Middle frontal gyrus (tissue), 1 donor: ENCODE data around the gene CD160.
"Not testable (repeated sequence)": the region's sequence is repeated elsewhere in the genome, so short reads cannot be mapped to it uniquely, and the experiment has no call there.

Experiments
- DNase-seq: peaks from one replicate; pipeline ENCODE4 v3.0.0-alpha.2; 2015; ENCODE audit warnings: low spot score; ENCODE audit errors: extremely low spot score

The CD160 gene

DNA sequence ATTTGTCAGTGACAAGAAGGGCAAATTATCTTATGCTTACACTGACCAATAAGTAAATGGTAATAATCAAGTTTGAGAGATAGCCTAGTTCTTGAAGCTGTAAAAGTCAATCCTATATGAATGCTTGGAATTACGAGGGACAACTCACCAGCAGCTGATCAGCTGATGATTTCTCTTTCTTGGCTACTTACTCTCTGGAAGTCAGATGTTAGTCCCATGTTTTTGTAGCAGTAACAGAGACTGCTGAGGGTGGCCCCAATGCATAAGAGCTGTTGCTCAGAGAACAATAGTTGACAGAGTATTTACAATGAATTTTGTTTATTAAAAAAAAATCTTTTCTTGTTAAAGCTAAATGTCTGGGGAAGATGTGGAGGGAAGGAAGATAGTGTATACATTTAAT is 39.3 kb downstream of the CD160 start:
- no peak for DNase-seq

DNA sequence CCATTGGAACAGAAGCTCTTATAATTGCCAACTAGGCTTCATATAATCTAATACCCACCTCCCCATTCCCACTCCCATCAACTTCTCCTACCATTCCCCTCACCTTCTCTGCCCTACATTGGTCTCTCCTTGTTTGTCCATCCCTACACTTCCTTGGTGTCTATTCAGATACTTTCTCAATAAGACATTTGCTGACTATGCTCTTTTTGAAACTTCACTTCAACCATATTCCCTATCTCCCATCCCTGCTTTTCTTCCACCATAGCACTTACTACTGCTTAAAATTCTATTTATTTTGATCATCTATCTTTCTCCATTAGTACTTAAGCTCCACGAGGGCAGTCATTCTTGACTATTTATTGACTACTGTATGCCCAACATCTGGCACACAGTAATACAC is 40.4 kb downstream of the CD160 start:
- DNase-seq = no peak

- DNase-seq = not testable (repeated sequence)
Measured at GRCh38 chr1:145760395-145760949, 41.2 kb downstream of the CD160 start.

- not testable (repeated sequence) for DNase-seq
Measured at GRCh38 chr1:145761498-145761897, 42.2 kb downstream of the CD160 start.

DNA sequence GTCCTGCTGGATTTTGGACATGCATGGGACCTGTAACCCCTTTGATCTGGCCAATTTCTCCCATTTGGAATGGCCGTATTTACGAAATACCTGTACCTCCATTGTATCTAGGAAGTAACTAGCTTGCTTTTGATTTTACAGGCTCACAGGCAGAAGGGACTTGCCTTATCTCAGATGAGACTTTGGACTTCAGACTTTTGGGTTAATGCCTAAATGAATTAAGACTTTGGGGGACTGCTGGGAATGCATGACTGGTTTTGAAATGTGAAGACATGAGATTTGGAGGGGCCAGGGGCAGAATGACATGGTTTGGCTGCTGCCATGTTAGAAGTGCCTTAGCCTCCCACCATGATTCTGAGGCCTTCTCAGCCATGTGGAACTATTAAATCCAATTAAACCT is 42.7 kb downstream of the CD160 start:
- not testable (repeated sequence) for DNase-seq

GRCh38 chr1:145764231-145764940 is 45.1 kb downstream of the CD160 start:
- not testable (repeated sequence) for DNase-seq

DNA sequence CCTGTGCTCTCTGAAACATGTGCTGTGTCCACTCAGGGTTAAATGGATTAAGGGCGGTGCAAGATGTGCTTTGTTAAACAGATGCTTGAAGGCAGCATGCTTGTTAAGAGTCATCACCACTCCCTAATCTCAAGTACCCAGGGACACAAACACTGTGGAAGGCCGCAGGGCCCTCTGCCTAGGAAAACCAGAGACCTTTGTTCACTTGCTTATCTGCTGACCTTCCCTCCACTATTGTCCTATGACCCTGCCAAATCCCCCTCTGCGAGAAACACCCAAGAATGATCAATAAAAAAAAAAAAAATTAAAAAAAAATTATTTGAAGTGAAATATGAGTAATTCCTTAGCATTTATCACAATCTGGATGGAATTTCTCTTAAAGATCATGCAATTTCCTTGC is 45.8 kb downstream of the CD160 start:
- not testable (repeated sequence) for DNase-seq

- not testable (repeated sequence) for DNase-seq
Measured at GRCh38 chr1:145765585-145766360, 46.5 kb downstream of the CD160 start.

- DNase-seq = not testable (repeated sequence)
Measured at GRCh38 chr1:145766926-145767325, 47.6 kb downstream of the CD160 start.

DNA sequence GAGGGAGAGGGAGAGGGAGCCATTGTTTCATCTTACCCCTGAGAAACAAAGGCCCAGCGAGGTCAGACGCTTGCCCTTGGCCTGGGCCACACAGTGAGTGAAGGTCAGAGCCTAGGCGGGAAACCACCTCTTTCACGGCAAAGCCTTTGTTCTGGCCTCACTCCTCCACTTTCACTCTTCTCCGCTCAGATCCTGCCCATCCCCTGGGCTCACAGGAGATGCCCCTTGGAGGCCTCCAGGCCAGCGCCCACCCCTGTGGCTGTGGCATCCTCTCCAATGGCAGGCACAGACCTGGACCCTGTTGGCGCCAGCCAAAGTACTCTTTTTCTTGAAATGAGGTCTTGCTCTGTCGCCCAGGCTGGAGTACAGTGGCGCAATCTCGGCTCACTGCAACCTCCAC is 48.7 kb downstream of the CD160 start:
- not testable (repeated sequence) for DNase-seq

DNA sequence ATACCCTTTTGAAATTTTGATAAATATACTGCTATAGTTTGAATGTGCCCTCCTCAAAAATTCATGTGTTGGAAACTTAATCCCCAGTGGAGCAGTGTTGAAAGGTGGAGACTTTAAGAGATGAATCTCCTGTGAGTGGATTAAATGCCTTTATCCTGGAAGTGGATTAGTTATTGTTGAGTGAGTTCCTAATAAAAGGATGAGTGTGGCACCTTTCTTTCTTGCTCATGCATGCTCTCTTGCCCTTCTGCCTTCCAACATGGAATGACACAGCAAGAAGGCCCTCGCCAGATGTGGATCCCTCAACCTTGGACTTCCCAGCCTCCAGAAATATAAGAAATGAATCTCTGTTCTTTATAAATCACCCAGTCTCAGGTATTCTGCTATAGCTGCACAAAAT is 51.8 kb downstream of the CD160 start:
- no peak for DNase-seq

DNA sequence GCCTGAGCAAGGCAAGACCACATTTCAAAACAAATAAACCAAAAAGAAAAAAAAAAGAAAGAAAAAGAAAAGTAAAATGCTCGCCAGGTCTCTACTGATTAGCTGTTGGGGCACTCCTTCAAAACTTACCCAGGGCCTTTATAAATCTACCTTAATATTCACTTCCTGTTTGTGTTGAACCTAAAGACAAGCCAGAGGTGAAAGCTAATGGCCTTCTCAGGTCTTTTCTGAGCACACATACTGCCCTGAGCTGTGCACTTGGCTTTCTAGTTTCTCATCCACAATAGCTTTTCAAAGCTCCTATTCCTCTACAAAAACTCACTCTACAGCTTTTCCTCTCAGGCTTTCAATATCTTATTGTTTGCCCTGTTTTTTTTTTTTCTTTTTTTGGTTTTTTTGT is 54.1 kb downstream of the CD160 start:
- DNase-seq = no peak

DNA sequence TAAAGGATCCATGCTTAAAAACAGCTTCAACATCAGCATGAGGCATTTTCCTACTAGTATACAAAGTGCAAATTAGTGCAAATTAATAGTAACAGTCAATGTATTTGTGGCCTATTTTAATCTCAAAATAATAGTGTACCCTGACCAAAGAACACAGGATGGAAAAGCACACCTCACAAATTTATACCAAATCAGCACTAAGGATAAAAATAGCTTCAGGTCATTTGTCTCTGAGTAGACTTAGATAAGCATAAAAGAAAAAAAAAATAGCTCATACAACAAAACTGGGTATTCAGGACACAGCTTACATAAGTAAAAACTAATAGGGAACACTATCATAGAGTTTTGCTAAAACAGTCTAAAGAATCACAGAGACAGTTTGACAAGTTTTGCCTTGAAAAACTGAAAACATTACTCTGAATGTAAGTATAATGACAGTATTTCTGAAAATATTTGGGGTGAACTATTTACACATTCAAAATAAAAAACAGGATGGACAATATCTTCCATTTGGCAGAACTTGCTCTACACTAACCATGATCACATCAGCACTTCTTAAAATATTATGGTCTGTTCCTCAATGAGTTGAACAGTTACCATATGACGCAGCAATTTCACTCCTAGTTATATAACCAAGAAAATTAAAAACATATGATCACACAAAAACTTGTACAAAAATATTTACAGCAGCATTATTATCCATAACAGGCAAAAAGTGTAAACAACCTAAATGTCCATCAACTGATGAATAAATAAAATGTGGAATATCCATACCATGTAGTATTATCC is 58.3 kb downstream of the CD160 start:
- DNase-seq = no peak

- no peak for DNase-seq
Measured at GRCh38 chr1:145778146-145778540, 58.8 kb downstream of the CD160 start.

- no peak for DNase-seq
Measured at GRCh38 chr1:145782272-145783099, 63.2 kb downstream of the CD160 start.

DNA sequence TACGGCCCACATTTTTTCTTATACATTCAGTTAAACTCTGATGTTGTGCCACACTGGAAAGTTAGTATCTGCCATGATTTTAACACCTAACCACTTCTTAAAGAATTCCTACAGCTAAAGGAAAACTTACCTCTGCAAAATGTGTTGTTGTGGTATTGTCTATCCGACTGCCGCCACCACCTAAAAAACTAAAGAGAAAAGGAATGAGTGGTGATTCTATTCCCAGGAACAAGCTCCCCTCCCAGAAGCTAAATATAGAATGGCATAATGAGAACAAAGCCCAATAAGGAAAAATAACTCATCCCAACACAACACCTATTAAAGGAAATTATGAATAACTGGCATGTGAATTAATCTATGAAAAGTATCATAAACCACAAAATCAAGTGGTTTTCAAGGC is 65.1 kb downstream of the CD160 start:
- no peak for DNase-seq

DNA sequence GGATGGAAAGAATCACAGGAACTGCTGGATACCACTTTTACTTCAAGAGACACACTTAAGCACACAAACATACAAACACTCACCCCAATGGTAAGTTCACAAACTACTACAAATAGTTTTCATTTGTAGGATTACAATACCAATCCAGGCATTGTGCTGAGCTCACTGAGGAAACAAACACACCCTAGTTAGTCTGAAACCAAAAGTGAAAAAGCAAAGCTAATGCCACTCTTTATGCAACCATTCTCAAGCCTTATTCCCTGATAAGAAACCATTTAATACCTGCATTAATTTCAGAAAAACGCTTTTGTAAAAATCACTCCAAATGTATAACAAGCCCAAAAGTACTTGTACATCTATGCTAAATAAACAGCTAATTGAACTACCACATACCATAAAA is 66.2 kb downstream of the CD160 start:
- no peak for DNase-seq

GRCh38 chr1:145786271-145786670 is 67.0 kb downstream of the CD160 start:
- DNase-seq = no peak

DNA sequence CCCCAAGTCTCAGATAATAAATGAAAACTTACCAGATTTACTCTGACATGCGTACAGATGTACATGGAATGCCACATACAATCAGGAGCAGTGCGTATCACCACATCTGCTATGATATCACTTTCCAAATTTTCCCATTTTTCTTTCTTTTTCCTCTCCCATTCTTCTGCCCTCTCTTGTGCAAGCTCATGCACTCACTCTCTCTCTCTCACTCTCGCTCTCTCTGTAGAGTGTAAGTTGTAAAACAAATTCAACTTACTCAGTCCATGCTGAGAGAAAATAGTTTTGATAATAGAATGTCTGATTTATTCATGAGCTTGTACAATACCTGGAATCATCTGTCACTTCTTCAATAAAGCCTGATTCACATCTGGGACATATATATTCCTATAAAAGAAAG is 69.3 kb downstream of the CD160 start:
- DNase-seq = no peak
